Left lung (tissue), 10 donors: Measurements from ENCODE around the gene IL12B. TPM values are rescaled to one million over a fixed set of nuclear protein-coding genes. Genes with fewer than 3 reads are reported as not detected.
"Not testable (repeated sequence)": the region's sequence is repeated elsewhere in the genome, so short reads cannot be mapped to it uniquely, and the experiment has no call there.

Experiments used
- ATAC-seq: fragments of 200-7000 bp; cut with Tn5 transposase; one replicate; pipeline ENCODE4 v1.9.1; 2020; ENCODE audit warnings: moderate library complexity
- DNase-seq, 4 donors: peaks; one replicate each; pipeline ENCODE4 v3.0.0-alpha.2; 2013 to 2020
- H3K27ac ChIP-seq, 2 donors: fragments of 200-600 bp; sonication (generic) in 1 of 2; one replicate each; pipeline versions ENCODE4 v1.5.0 to v1.8.0; 2020 to 2021
- H3K27me3 ChIP-seq, 2 donors: fragments of 200-600 bp; sonication (generic) in 1 of 2; one replicate each; pipeline versions ENCODE4 v1.5.0 to v1.8.0; 2020 to 2021
- H3K36me3 ChIP-seq, 2 donors: fragments of 200-600 bp; sonication (generic) in 1 of 2; one replicate each; pipeline versions ENCODE4 v1.5.0 to v1.8.0; 2020 to 2021
- H3K4me1 ChIP-seq, 2 donors: fragments of 200-600 bp; one replicate each; pipeline ENCODE4 v1.8.0; 2021
- H3K4me3 ChIP-seq, 2 donors: fragments of 200-600 bp; sonication (generic) in 1 of 2; one replicate each; pipeline versions ENCODE4 v1.5.0 to v1.8.0; 2020 to 2021; ENCODE audit warnings: mild to moderate bottlenecking in 1 of 2
- H3K9me3 ChIP-seq, 2 donors: fragments of 200-600 bp; sonication (generic) in 1 of 2; one replicate each; pipeline versions ENCODE4 v1.5.0 to v1.8.0; 2020 to 2021
- intact Hi-C, 2 donors: fragments of 100-400 bp; cut with DNase I; formaldehyde crosslinking; loops; one replicate each; pipeline versions ENCODE4 v1.11.2 to v1.14.2; 2022
- polyA plus RNA-seq, 6 donors: library from polyadenylated mRNA; unstranded; fragments of 120-200 nt; gene quantifications; one replicate each; pipeline ENCODE4 v1.2.1, GENCODE V29; 2013; ENCODE audit not compliant: insufficient read length in 6 of 6
- total RNA-seq, 2 donors: library from RNA; stranded (reverse); fragmentation: NEBNext Ultra II Directional; extraction: Animal tissue kit (Norgen Biotek cat#: 25700); gene quantifications; one replicate each; pipeline ENCODE4 v1.2.1, GENCODE V29; 2021
- TF ChIP-seq, protein P1 (sequence below), 2 donors: fragments of 200-600 bp; sonication (generic) in 1 of 2; IDR thresholded peaks; one replicate each; pipeline versions ENCODE4 v1.5.0 to v1.8.0; 2021; ENCODE audit warnings: antibody characterized with exemption in 2 of 2
- donor health status: DM: no; HTN: yes; CAD: no.
- donor health status: DM: no; HTN: no; CAD: no.

The IL12B gene
- total and polyA plus RNA-seq, 8 donors: 0.08 to 0.10 (median 0.10) TPM; not detected in 4

DNA sequence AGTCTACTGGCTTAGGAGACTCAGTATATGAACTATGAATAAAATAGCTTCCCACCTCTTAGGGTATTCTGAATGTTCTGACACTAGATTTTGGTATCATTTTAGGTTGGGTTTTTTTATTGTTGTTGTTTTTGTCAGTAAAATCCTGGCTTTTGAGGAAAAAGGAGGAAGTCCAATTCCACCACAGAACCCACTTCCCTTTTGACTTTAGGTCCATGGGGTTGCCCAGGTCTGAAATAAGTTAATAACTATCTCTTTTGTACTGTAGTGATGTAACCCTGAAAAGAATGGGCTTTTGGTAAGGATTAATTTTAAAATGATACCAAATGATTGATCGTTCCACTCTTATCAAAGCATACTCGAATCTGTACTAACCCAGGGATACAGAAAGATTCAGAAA is 29.1 kb upstream of the IL12B start:
- no peaks in the 10 kb centered on the region for H3K9me3 ChIP-seq
- no peaks in the 10 kb centered on the region for H3K27me3 ChIP-seq
- TF ChIP-seq, protein P1, sequence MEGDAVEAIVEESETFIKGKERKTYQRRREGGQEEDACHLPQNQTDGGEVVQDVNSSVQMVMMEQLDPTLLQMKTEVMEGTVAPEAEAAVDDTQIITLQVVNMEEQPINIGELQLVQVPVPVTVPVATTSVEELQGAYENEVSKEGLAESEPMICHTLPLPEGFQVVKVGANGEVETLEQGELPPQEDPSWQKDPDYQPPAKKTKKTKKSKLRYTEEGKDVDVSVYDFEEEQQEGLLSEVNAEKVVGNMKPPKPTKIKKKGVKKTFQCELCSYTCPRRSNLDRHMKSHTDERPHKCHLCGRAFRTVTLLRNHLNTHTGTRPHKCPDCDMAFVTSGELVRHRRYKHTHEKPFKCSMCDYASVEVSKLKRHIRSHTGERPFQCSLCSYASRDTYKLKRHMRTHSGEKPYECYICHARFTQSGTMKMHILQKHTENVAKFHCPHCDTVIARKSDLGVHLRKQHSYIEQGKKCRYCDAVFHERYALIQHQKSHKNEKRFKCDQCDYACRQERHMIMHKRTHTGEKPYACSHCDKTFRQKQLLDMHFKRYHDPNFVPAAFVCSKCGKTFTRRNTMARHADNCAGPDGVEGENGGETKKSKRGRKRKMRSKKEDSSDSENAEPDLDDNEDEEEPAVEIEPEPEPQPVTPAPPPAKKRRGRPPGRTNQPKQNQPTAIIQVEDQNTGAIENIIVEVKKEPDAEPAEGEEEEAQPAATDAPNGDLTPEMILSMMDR (IDR thresholded peaks at IDR 0.05): no peak
- intact Hi-C loops: no loop called here
- H3K4me3 ChIP-seq: no peak overlapping the region
- H3K27ac ChIP-seq: no peak overlapping the region
- H3K4me1 ChIP-seq: peaks cover 0 to 7% of the 10 kb centered on the region in 2 donors
- H3K36me3 ChIP-seq: no peaks in the 10 kb centered on the region
- DNase-seq (no peak), ATAC-seq (no peak)

DNA sequence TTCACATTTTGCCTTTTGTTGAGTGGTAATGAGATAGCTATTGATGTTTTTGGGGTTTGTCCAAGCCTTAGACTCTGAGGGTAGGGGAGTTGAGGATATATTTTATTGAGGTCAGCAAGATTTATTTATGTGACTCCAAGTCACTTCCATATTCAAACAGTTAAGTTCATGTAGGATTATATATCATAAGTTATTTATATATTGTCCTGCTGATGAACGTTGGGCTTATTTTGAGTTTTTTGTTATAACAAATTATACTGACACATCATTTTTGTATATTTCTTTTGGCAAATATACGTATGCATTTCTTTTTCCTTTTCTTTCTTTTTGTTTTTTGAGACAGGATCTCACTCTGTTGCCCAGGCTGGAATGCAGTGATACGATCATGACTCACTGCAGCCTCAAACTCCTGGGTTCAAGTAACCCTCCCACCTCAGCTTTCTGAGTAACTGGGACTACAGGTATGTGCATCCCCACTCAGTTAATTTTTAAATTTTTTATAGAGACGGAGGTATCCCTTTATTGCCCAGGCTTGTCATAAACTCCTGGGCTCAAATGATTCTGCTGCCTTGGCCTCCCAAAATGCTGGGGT is 23.5 kb upstream of the IL12B start:
- TF ChIP-seq, protein P1 (IDR thresholded peaks at IDR 0.05): no peak

DNA sequence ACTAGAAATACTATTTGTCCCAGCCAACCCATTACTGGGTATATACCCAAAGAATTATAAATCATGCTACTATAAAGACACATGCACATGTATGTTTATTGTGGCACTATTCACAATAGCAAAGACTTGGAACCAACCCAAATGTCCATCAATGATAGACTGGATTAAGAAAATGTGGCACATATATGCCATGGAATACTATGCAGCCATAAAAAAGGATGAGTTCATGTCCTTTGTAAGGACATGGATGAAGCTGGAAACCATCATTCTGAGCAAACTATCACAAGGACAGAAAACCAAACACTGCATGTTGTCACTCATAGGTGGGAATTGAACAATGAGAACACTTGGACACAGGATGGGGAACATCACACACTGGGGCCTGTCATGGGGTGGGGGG is 20.4 kb upstream of the IL12B start:
- H3K4me3 ChIP-seq, H3K9me3 ChIP-seq, H3K27ac ChIP-seq, H3K27me3 ChIP-seq, H3K4me1 ChIP-seq, intact Hi-C loops, DNase-seq, ATAC-seq, H3K36me3 ChIP-seq: not testable (repeated sequence)

More for the DNA sequence above, 23.5 kb upstream of the IL12B start:
- no peak overlapping the region for H3K27ac ChIP-seq
- intact Hi-C loops: no loop called here
- H3K36me3 ChIP-seq: no peaks in the 10 kb centered on the region
- H3K27me3 ChIP-seq: no peaks in the 10 kb centered on the region
- no peak overlapping the region for H3K4me3 ChIP-seq
- DNase-seq (no peak), ATAC-seq (no peak)
- no peaks in the 10 kb centered on the region for H3K4me1 ChIP-seq
- no peaks in the 10 kb centered on the region for H3K9me3 ChIP-seq

DNA sequence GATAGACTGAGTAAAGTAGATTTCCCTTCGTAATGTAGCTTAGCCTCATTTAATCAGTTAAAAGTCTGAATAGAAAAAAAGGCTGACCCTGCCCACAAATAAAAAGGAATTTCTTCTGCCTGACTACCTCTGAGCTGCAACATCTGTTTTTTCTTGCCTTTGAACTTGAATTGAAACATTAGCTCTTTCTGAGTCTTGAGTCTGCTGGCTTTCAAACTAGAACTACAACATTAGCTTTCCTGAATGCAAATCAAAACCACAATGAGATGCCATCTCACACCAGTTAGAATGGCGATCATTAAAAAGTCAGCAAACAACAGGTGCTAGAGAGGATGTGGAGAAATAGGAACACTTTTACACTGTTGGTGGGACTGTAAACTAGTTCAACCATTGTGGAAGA is 19.9 kb upstream of the IL12B start:
- H3K9me3 ChIP-seq, H3K27ac ChIP-seq, H3K27me3 ChIP-seq, DNase-seq, intact Hi-C loops, H3K36me3 ChIP-seq, ATAC-seq, H3K4me3 ChIP-seq, H3K4me1 ChIP-seq: not testable (repeated sequence)

DNA sequence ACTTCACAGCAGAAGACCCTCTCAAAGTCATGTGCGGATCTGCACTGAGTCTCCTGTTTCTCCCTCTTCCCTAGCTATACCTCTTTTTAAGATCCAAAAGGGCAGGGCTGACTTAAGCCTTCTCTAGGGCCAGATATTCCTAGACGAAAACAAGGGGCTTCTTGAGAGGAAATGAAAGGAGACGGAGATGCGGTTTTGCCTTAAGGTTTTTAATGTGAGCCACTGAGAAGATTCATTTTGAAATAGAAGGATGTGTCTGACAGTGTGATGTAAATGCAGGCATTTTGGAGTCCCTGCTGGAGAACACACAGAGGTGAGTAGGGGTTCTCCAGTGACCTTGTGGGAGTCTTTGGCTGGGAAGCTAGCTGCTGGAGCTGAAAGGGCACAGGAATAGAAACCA is 15.6 kb upstream of the IL12B start:
- DNase-seq (no peak), ATAC-seq (no peak)
- Histone ChIP-seq H3K4me3 (no peak overlapping the region), H3K27me3 (no peaks in the 10 kb centered on the region), H3K27ac (no peak overlapping the region), H3K4me1 (peaks cover 0 to 24% of the 10 kb centered on the region in 2 donors), H3K36me3 (no peaks in the 10 kb centered on the region), H3K9me3 (peaks cover 0 to 4% of the 10 kb centered on the region in 2 donors)
- intact Hi-C loops: no loop called here
- TF ChIP-seq, protein P1 (IDR thresholded peaks at IDR 0.05): no peak

DNA sequence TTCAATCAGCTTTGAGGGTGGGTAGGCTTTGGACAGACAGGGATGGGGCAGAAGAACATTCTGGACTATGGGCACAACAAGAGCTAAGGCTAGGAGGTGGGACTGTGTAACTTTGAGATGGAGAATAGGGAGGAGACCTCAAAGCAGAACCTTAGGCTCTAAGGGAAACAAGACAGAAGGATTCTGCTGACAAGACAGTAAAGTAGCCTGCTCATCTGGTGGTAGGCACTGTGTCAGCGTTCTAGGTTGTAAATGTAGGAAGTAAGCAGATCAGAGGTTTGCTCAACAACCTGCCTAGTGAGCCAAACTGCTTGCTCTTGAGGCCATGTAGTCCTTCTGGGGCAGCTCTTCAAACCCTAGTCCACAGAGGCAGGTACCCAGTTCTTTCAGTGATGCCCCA is 15.0 kb upstream of the IL12B start:
- Histone ChIP-seq H3K27me3 (no peaks in the 10 kb centered on the region), H3K4me1 (peaks cover 0 to 24% of the 10 kb centered on the region in 2 donors), H3K27ac (no peak overlapping the region), H3K36me3 (no peaks in the 10 kb centered on the region), H3K4me3 (no peak overlapping the region), H3K9me3 (peaks cover 0 to 4% of the 10 kb centered on the region in 2 donors)
- TF ChIP-seq, protein P1 (IDR thresholded peaks at IDR 0.05): no peak
- DNase-seq (no peak), ATAC-seq (peak; percentile 26)
- intact Hi-C loops: no loop called here
